ENCODE data around the gene UTP3.
"Not testable (repeated sequence)": the region's sequence is repeated elsewhere in the genome, so short reads cannot be mapped to it uniquely, and the experiment has no call there.

UTP3 gene

DNA sequence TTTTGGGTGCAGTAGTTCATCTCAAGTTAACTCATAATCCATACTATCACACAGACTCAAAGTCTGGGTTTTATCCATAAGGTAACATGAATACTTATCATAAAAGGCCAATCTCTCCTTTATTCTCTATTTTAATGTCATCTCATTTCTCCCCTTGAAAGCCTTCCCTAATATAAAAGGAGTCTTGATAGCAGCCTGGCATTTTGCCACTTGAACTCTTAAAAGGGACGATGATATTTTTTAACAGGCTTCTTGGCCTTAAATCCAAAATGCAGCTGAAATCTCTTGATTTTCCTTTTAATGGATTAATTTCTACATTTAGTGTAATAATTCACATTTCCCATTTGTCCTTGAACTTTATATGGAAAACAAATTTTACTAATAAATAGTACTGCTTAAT, 13.6 kb upstream of the UTP3 start:
- TF ChIP-seq, protein P1, sequence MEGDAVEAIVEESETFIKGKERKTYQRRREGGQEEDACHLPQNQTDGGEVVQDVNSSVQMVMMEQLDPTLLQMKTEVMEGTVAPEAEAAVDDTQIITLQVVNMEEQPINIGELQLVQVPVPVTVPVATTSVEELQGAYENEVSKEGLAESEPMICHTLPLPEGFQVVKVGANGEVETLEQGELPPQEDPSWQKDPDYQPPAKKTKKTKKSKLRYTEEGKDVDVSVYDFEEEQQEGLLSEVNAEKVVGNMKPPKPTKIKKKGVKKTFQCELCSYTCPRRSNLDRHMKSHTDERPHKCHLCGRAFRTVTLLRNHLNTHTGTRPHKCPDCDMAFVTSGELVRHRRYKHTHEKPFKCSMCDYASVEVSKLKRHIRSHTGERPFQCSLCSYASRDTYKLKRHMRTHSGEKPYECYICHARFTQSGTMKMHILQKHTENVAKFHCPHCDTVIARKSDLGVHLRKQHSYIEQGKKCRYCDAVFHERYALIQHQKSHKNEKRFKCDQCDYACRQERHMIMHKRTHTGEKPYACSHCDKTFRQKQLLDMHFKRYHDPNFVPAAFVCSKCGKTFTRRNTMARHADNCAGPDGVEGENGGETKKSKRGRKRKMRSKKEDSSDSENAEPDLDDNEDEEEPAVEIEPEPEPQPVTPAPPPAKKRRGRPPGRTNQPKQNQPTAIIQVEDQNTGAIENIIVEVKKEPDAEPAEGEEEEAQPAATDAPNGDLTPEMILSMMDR (IDR thresholded peaks at IDR 0.05; ENCODE audit: low read depth, low read length), result no peak
- in situ Hi-C loops (cut with HindIII; ENCODE audit: low sequenced_read_pairs), result no loop called here
- DNase-seq (ENCODE audit: low read depth, low spot score), result no peak
- H3K4me3 ChIP-seq (ENCODE audit: low read depth, low read length), result no peak overlapping the region

- in situ Hi-C loops (cut with HindIII; ENCODE audit: low sequenced_read_pairs), result no loop called here
- no peak overlapping the region for H3K4me3 ChIP-seq (ENCODE audit: low read depth, low read length)
- no peak for DNase-seq (ENCODE audit: low read depth, low spot score)
- TF ChIP-seq, protein P1 (IDR thresholded peaks at IDR 0.05; ENCODE audit: low read depth, low read length), result no peak
Observed at GRCh38 chr4:70676554-70677090, 11.7 kb upstream of the UTP3 start.

DNA sequence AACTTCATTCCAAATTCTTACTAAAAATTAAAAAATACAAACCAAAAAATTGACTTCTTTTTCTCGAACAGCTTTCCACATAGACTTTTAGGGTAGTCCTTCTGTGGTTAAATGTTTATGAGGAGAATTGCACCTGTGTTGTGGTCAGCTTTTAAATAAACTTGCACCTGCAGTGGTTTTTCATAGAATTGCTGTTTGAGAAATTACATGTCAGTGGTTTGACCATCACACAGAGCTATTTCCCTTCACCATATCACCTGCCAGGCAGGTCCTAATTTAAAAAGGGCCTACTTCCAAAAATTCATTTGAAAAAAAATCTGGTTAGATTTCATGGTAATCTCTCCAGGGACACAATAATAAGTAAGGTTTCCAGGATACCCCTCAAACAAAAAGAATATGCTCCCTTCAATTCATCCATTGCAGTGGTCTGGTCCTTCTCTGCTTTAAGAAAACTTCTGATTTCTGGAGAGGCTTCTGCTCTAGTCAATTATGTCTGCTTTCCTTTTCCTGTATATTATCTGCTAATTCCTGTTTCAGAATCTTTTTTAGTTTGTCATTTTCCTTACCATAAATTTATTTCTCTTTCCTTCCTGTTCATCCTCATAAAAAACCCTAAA, 9.8 kb upstream of the UTP3 start:
- DNase-seq (ENCODE audit: low read depth, low spot score), result no peak
- in situ Hi-C loops (cut with HindIII; ENCODE audit: low sequenced_read_pairs), result no loop called here
- H3K4me3 ChIP-seq (ENCODE audit: low read depth, low read length), result no peak overlapping the region
- TF ChIP-seq, protein P1 (IDR thresholded peaks at IDR 0.05; ENCODE audit: low read depth, low read length), result no peak

- TF ChIP-seq, protein P1 (IDR thresholded peaks at IDR 0.05; ENCODE audit: low read depth, low read length), result no peak
- no peak overlapping the region for H3K4me3 ChIP-seq (ENCODE audit: low read depth, low read length)
- no peak for DNase-seq (ENCODE audit: low read depth, low spot score)
- in situ Hi-C loops (cut with HindIII; ENCODE audit: low sequenced_read_pairs), result no loop called here
Observed at GRCh38 chr4:70680934-70681333, 7.4 kb upstream of the UTP3 start.

GRCh38 chr4:70681704-70682103, 6.6 kb upstream of the UTP3 start:
- TF ChIP-seq, protein P1 (IDR thresholded peaks at IDR 0.05; ENCODE audit: low read depth, low read length), result no peak
- no peak for DNase-seq (ENCODE audit: low read depth, low spot score)
- in situ Hi-C loops (cut with HindIII; ENCODE audit: low sequenced_read_pairs), result no loop called here
- no peak overlapping the region for H3K4me3 ChIP-seq (ENCODE audit: low read depth, low read length)

- in situ Hi-C loops (cut with HindIII; ENCODE audit: low sequenced_read_pairs); DNase-seq (ENCODE audit: low read depth, low spot score); H3K4me3 ChIP-seq (ENCODE audit: low read depth, low read length): not testable (repeated sequence)
Observed at GRCh38 chr4:70682142-70682541, 6.2 kb upstream of the UTP3 start.

DNA sequence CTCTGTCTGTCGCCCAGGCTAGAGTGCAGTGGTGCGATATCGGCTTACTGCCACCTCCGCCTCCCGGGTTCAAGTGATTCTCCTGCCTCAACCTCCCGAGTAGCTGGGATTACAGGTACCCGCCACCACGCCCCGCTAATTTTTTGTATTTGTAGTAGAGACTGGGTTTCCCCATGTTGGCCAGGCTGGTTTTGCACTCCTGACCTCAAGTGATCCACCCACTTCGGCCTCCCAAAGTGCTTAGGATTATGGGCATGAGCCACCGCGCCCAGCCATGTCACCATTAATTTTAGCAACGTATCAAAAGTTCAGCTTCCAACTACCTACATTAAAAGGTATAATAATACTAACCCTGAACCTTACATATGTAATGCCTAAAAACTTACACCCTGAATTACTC, 940 bp upstream of the UTP3 start:
- no peak for DNase-seq (ENCODE audit: low read depth, low spot score)
- TF ChIP-seq, protein P1 (IDR thresholded peaks at IDR 0.05; ENCODE audit: low read depth, low read length), result no peak
- in situ Hi-C loops (cut with HindIII; ENCODE audit: low sequenced_read_pairs), result no loop called here
- peak overlapping the region; percentile 92 for H3K4me3 ChIP-seq (ENCODE audit: low read depth, low read length)
